Osteoblast (primary cell): Measurements from ENCODE around the gene TBC1D5. TPM values are rescaled to one million over a fixed set of nuclear protein-coding genes. Genes with fewer than 3 reads are reported as not detected.

Experiments used
- DNase-seq: peaks from one replicate; pipeline ENCODE4 v3.0.0; 2011; ENCODE audit warnings: low spot score, mixed read lengths; ENCODE audit not compliant: insufficient read length; ENCODE audit errors: missing footprints
- H2AFZ ChIP-seq: 2 replicates; pipeline ENCODE4 v1.6.0; 2011; ENCODE audit warnings: mild to moderate bottlenecking, low read length
- H3K27ac ChIP-seq: 2 replicates; pipeline ENCODE4 v1.5.1; 2011; ENCODE audit warnings: mild to moderate bottlenecking, low read depth, low read length, moderate library complexity
- H3K27me3 ChIP-seq: 2 replicates; pipeline ENCODE4 v1.6.0; 2012; ENCODE audit warnings: mild to moderate bottlenecking, control low read depth, inconsistent platforms, low read length, moderate library complexity; ENCODE audit not compliant: insufficient read depth
- H3K36me3 ChIP-seq: 2 replicates; pipeline ENCODE4 v1.5.1; 2011; ENCODE audit warnings: mild to moderate bottlenecking, low read length, control low read depth, moderate library complexity; ENCODE audit not compliant: insufficient read depth
- H3K4me1 ChIP-seq: 2 replicates; pipeline ENCODE4 v1.5.1; 2011; ENCODE audit warnings: mild to moderate bottlenecking, low read length, control low read depth, moderate library complexity; ENCODE audit not compliant: insufficient read depth
- H3K4me2 ChIP-seq: 2 replicates; pipeline ENCODE4 v1.6.0; 2011; ENCODE audit warnings: mild to moderate bottlenecking, low read length; ENCODE audit not compliant: insufficient read depth
- H3K4me3 ChIP-seq: fragments of 200-600 bp; sonication (generic); 3 replicates; pipeline ENCODE4 v1.5.1; 2012; ENCODE audit warnings: mild to moderate bottlenecking, low read length, inconsistent platforms; ENCODE audit not compliant: insufficient read depth
- H3K79me2 ChIP-seq: 2 replicates; pipeline ENCODE4 v1.6.0; 2012; ENCODE audit warnings: mild to moderate bottlenecking, low read length, control low read depth, inconsistent platforms; ENCODE audit not compliant: insufficient read depth
- H3K9me3 ChIP-seq: 2 replicates; pipeline ENCODE4 v1.5.1; 2011; ENCODE audit warnings: low read depth, low read length, control low read depth
- H4K20me1 ChIP-seq: 2 replicates; pipeline ENCODE4 v1.6.0; 2012; ENCODE audit warnings: mild to moderate bottlenecking, low read length, control low read depth; ENCODE audit not compliant: insufficient read depth
- CTCF ChIP-seq: IDR thresholded peaks from 2 replicates; pipeline ENCODE4 v1.5.1; 2011; ENCODE audit warnings: mild to moderate bottlenecking, low read depth, low read length, moderate library complexity; ENCODE audit errors: extremely low read depth
- total RNA-seq: library from RNA; depleted of rRNA; stranded (reverse); fragments of >200 nt; gene quantifications from 2 replicates; pipeline ENCODE4 v1.2.3, GENCODE V29; 2012

TBC1D5 gene
- total RNA-seq, 1 donor = 117 TPM

- H3K27me3 ChIP-seq = no peaks in the 10 kb centered on the region
- H3K4me1 ChIP-seq = no peaks in the 10 kb centered on the region
- H3K9me3 ChIP-seq = no peaks in the 10 kb centered on the region
- H3K27ac ChIP-seq = no peak overlapping the region
- H3K79me2 ChIP-seq = no peaks in the 10 kb centered on the region
- H4K20me1 ChIP-seq = no peaks in the 10 kb centered on the region
- TF ChIP-seq CTCF = no peak
- H3K36me3 ChIP-seq = no peaks in the 10 kb centered on the region
- no peak overlapping the region for H3K4me2 ChIP-seq
- no peak overlapping the region for H2AFZ ChIP-seq
- no peak for DNase-seq
- no peak overlapping the region for H3K4me3 ChIP-seq
Observed at GRCh38 chr3:17770682-17771081, 28.3 kb upstream of the TBC1D5 start.

GRCh38 chr3:17765819-17766472 is 23.5 kb upstream of the TBC1D5 start:
- H3K27me3 ChIP-seq = no peaks in the 10 kb centered on the region
- no peaks in the 10 kb centered on the region for H3K9me3 ChIP-seq
- no peaks in the 10 kb centered on the region for H3K36me3 ChIP-seq
- no peak for TF ChIP-seq CTCF
- no peak overlapping the region for H3K4me2 ChIP-seq
- DNase-seq = no peak
- H3K27ac ChIP-seq = no peak overlapping the region
- no peak overlapping the region for H2AFZ ChIP-seq
- H3K79me2 ChIP-seq = no peaks in the 10 kb centered on the region
- no peak overlapping the region for H3K4me3 ChIP-seq
- no peaks in the 10 kb centered on the region for H4K20me1 ChIP-seq
- no peaks in the 10 kb centered on the region for H3K4me1 ChIP-seq

GRCh38 chr3:17761563-17761962 is 19.1 kb upstream of the TBC1D5 start:
- Histone ChIP-seq H3K79me2 (no peaks in the 10 kb centered on the region), H3K27ac (no peak overlapping the region), H3K27me3 (no peaks in the 10 kb centered on the region), H2AFZ (no peak overlapping the region), H3K4me1 (no peaks in the 10 kb centered on the region), H4K20me1 (no peaks in the 10 kb centered on the region), H3K9me3 (no peaks in the 10 kb centered on the region), H3K4me3 (no peak overlapping the region), H3K36me3 (no peaks in the 10 kb centered on the region), H3K4me2 (no peak overlapping the region)
- TF ChIP-seq CTCF = no peak
- no peak for DNase-seq

- no peaks in the 10 kb centered on the region for H3K4me1 ChIP-seq
Observed at GRCh38 chr3:17759901-17760300, 17.5 kb upstream of the TBC1D5 start.

More at GRCh38 chr3:17759901-17760300, 17.5 kb upstream of the TBC1D5 start:
- Histone ChIP-seq H2AFZ (no peak overlapping the region), H3K27me3 (no peaks in the 10 kb centered on the region), H3K36me3 (no peaks in the 10 kb centered on the region), H3K9me3 (no peaks in the 10 kb centered on the region), H3K79me2 (no peaks in the 10 kb centered on the region), H3K4me3 (no peak overlapping the region), H3K4me2 (no peak overlapping the region), H3K27ac (no peak overlapping the region), H4K20me1 (no peaks in the 10 kb centered on the region)
- TF ChIP-seq CTCF = no peak
- no peak for DNase-seq
